Stimulated activated CD4-positive, alpha-beta T cell treated with anti-CD3 and anti-CD28 coated beads, Interleukin-2, amount 100 ng/mL, for 48 hours (primary cell): ENCODE measurements around the gene ZNF283.
A peak's percentile ranks its signal among the peaks of the same experiment; 100 is the strongest.
"Not testable (repeated sequence)": the region's sequence is repeated elsewhere in the genome, so short reads cannot be mapped to it uniquely, and the experiment has no call there.

ENCODE experiments used
- DNase-seq, 2 donors: peaks; one replicate each; pipeline ENCODE4 v3.0.0-alpha.2; 2020

Gene ZNF283

GRCh38 chr19:43802216-43802951, 24.7 kb upstream of the ZNF283 start, which contains the start of gene LYPD5:
LYPD5 (minus strand) TSS chr19:43802447; CDS start chr19:43802380, 67 bp downstream.
- DNase-seq: no peak

GRCh38 chr19:43804432-43804831, 22.7 kb upstream of the ZNF283 start:
- no peak for DNase-seq

- not testable (repeated sequence) for DNase-seq
These were observed 20.7 kb upstream of the ZNF283 start for GRCh38 chr19:43806401-43806800.

- no peak for DNase-seq
These were observed 20.3 kb upstream of the ZNF283 start for GRCh38 chr19:43806848-43807247.

GRCh38 chr19:43807651-43808050, 19.5 kb upstream of the ZNF283 start:
- no peak for DNase-seq

GRCh38 chr19:43809762-43810696, 17.1 kb upstream of the ZNF283 start:
- no peak for DNase-seq

- DNase-seq: no peak
These were observed 15.3 kb upstream of the ZNF283 start for GRCh38 chr19:43811837-43812236.

- DNase-seq: no peak
These were observed 14.9 kb upstream of the ZNF283 start for GRCh38 chr19:43812259-43812658.

GRCh38 chr19:43812688-43813087, 14.4 kb upstream of the ZNF283 start:
- no peak for DNase-seq

GRCh38 chr19:43814663-43815352, 12.3 kb upstream of the ZNF283 start:
- no peak for DNase-seq

GRCh38 chr19:43817454-43817853, 9.7 kb upstream of the ZNF283 start:
- not testable (repeated sequence) for DNase-seq

- no peak for DNase-seq
These were observed 8.6 kb upstream of the ZNF283 start for GRCh38 chr19:43818500-43818899.

GRCh38 chr19:43820098-43820883, 6.8 kb upstream of the ZNF283 start:
- peak in 1 of 2 donors; percentile 12 for DNase-seq

GRCh38 chr19:43820884-43821215, 6.3 kb upstream of the ZNF283 start:
- no peak for DNase-seq

- DNase-seq: not testable (repeated sequence)
These were observed 3.3 kb upstream of the ZNF283 start for GRCh38 chr19:43823856-43824255.

GRCh38 chr19:43824572-43824971, 2.5 kb upstream of the ZNF283 start:
- not testable (repeated sequence) for DNase-seq

- DNase-seq: no peak
These were observed 12.0 kb downstream of the ZNF283 start for GRCh38 chr19:43839139-43839538.

GRCh38 chr19:43842007-43842406, 14.9 kb downstream of the ZNF283 start:
- DNase-seq: no peak

- no peak for DNase-seq
These were observed 20.1 kb downstream of the ZNF283 start for GRCh38 chr19:43847246-43847645.

GRCh38 chr19:43847884-43848283, 20.8 kb downstream of the ZNF283 start:
- DNase-seq: no peak

- DNase-seq: no peak
These were observed 21.7 kb downstream of the ZNF283 start for GRCh38 chr19:43848821-43849220.

- DNase-seq: no peak
These were observed 31.1 kb downstream of the ZNF283 start for GRCh38 chr19:43858174-43858573.
